ENCODE data around the gene PAWR.

The PAWR gene

GRCh38 chr12:79681008-79681590, 9.7 kb downstream of the PAWR start:
- Histone ChIP-seq H3K4me3 (ENCODE audit: low read length) (no peak overlapping the region), H3K36me3 (ENCODE audit: control insufficient read depth, insufficient read depth, low read length) (no peaks in the 10 kb centered on the region), H3K4me1 (ENCODE audit: control insufficient read depth, insufficient read depth, low read length) (no peaks in the 10 kb centered on the region), H3K27ac (ENCODE audit: low read depth, low read length) (no peak overlapping the region), H3K27me3 (ENCODE audit: control insufficient read depth, insufficient read depth, low read length) (no peaks in the 10 kb centered on the region), H3K9ac (ENCODE audit: low read length) (no peak overlapping the region)

- no peaks in the 10 kb centered on the region for H3K36me3 ChIP-seq (ENCODE audit: control insufficient read depth, insufficient read depth, low read length)
- H3K27me3 ChIP-seq (ENCODE audit: control insufficient read depth, insufficient read depth, low read length): no peaks in the 10 kb centered on the region
- H3K9ac ChIP-seq (ENCODE audit: low read length): no peak overlapping the region
- H3K27ac ChIP-seq (ENCODE audit: low read depth, low read length): no peak overlapping the region
- H3K4me3 ChIP-seq (ENCODE audit: low read length): no peak overlapping the region
- H3K4me1 ChIP-seq (ENCODE audit: control insufficient read depth, insufficient read depth, low read length): no peaks in the 10 kb centered on the region
Measured at GRCh38 chr12:79680051-79680450, 10.7 kb downstream of the PAWR start.

GRCh38 chr12:79678306-79678705, 12.5 kb downstream of the PAWR start:
- Histone ChIP-seq H3K27ac (ENCODE audit: low read depth, low read length) (no peak overlapping the region), H3K9ac (ENCODE audit: low read length) (no peak overlapping the region), H3K36me3 (ENCODE audit: control insufficient read depth, insufficient read depth, low read length) (no peaks in the 10 kb centered on the region), H3K4me1 (ENCODE audit: control insufficient read depth, insufficient read depth, low read length) (no peaks in the 10 kb centered on the region), H3K4me3 (ENCODE audit: low read length) (no peak overlapping the region), H3K27me3 (ENCODE audit: control insufficient read depth, insufficient read depth, low read length) (no peaks in the 10 kb centered on the region)

DNA sequence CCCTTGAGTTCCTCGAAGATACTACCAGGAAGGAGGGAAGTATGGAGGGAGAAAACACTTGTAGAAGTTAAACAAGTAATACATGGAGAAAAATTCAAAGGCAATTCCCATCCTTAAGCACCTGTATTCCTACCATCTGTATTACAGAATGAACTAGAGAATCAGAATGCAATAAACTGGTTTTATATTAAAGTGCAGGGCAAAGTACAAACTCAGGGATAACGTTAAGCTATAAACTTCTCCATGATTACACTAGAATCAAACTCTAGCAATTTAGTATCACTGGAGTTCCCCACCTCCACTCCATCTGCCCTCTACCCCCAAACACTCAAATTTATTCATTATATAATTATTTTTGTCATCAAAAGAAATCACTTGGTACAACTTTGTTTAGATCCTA, 13.1 kb downstream of the PAWR start:
- Histone ChIP-seq H3K27ac (ENCODE audit: low read depth, low read length) (no peak overlapping the region), H3K9ac (ENCODE audit: low read length) (no peak overlapping the region), H3K4me1 (ENCODE audit: control insufficient read depth, insufficient read depth, low read length) (no peaks in the 10 kb centered on the region)

DNA sequence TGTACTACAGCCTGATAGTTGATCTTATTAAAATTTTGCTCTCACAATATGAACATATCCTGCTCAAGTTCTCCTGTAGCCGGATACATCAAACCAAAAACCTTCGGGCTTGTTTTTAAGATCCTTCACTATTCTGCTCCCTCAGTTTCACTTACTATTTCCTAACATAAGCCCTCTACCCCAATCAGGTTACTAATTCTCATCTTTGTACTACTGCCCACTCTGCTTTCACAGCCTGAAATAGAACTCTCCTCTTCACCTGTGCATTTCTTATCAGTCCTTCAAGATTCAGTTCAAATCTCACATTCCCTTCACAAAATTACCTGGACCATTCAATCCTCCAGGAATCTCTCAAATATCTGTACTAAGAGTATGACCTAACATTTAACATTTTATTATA, 14.2 kb downstream of the PAWR start:
- no peak overlapping the region for H3K9ac ChIP-seq (ENCODE audit: low read length)
- H3K27ac ChIP-seq (ENCODE audit: low read depth, low read length): no peak overlapping the region
- H3K4me3 ChIP-seq (ENCODE audit: low read length): no peak overlapping the region
- no peaks in the 10 kb centered on the region for H3K4me1 ChIP-seq (ENCODE audit: control insufficient read depth, insufficient read depth, low read length)
- no peaks in the 10 kb centered on the region for H3K27me3 ChIP-seq (ENCODE audit: control insufficient read depth, insufficient read depth, low read length)
- no peaks in the 10 kb centered on the region for H3K36me3 ChIP-seq (ENCODE audit: control insufficient read depth, insufficient read depth, low read length)

More for the DNA sequence above, 13.1 kb downstream of the PAWR start:
- Histone ChIP-seq H3K4me3 (ENCODE audit: low read length) (no peak overlapping the region), H3K27me3 (ENCODE audit: control insufficient read depth, insufficient read depth, low read length) (no peaks in the 10 kb centered on the region), H3K36me3 (ENCODE audit: control insufficient read depth, insufficient read depth, low read length) (no peaks in the 10 kb centered on the region)

- Histone ChIP-seq H3K9ac (ENCODE audit: low read length) (no peak overlapping the region), H3K27me3 (ENCODE audit: control insufficient read depth, insufficient read depth, low read length) (no peaks in the 10 kb centered on the region), H3K36me3 (ENCODE audit: control insufficient read depth, insufficient read depth, low read length) (no peaks in the 10 kb centered on the region), H3K4me3 (ENCODE audit: low read length) (no peak overlapping the region), H3K4me1 (ENCODE audit: control insufficient read depth, insufficient read depth, low read length) (no peaks in the 10 kb centered on the region), H3K27ac (ENCODE audit: low read depth, low read length) (no peak overlapping the region)
Measured at GRCh38 chr12:79674629-79675028, 16.1 kb downstream of the PAWR start.

DNA sequence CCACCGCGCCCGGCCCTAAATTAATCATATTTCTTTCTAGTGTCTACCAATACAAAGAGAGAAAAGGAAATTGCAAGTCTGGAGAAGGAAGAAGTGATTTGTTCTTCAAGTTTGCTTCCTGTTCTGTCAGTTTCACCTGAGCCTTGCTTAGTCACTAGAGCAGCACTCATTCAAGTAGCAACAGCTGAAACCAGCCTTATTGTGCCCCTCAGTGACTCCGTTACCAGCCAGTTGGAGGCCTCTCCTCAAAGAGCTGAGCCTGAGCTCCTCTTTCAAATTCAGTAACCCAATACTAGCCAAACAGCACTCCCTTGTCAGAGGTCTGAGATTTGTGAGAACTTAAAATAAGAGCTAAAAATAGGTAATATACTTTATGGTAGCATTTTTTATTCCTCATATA, 17.4 kb downstream of the PAWR start:
- H3K36me3 ChIP-seq (ENCODE audit: control insufficient read depth, insufficient read depth, low read length): no peaks in the 10 kb centered on the region
- no peak overlapping the region for H3K4me3 ChIP-seq (ENCODE audit: low read length)
- H3K27ac ChIP-seq (ENCODE audit: low read depth, low read length): no peak overlapping the region
- H3K4me1 ChIP-seq (ENCODE audit: control insufficient read depth, insufficient read depth, low read length): no peaks in the 10 kb centered on the region
- no peaks in the 10 kb centered on the region for H3K27me3 ChIP-seq (ENCODE audit: control insufficient read depth, insufficient read depth, low read length)
- H3K9ac ChIP-seq (ENCODE audit: low read length): no peak overlapping the region

DNA sequence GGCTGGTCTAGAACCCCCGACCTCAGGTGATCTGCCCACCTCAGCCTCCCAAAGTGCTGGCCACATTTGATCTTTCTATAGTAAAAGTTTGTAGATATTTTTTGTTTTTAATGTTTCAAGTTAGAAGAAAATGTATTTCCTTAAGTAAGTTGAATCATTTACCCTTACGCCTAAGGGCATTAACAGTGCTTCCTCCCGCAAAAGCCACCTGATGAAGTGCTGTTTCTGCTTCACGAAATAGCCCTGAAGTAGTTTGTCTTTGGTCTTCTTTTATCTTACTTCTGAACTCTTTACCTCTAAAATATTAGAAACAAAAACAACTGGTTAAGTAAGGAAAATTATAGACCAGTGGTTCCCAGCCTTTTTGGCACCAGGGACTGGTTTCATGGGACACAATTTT, 22.7 kb downstream of the PAWR start:
- H3K36me3 ChIP-seq (ENCODE audit: control insufficient read depth, insufficient read depth, low read length): no peaks in the 10 kb centered on the region
- H3K27me3 ChIP-seq (ENCODE audit: control insufficient read depth, insufficient read depth, low read length): no peaks in the 10 kb centered on the region
- H3K4me1 ChIP-seq (ENCODE audit: control insufficient read depth, insufficient read depth, low read length): no peaks in the 10 kb centered on the region
- H3K4me3 ChIP-seq (ENCODE audit: low read length): no peak overlapping the region
- no peak overlapping the region for H3K9ac ChIP-seq (ENCODE audit: low read length)
- H3K27ac ChIP-seq (ENCODE audit: low read depth, low read length): no peak overlapping the region

GRCh38 chr12:79665212-79665887, 25.4 kb downstream of the PAWR start:
- Histone ChIP-seq H3K9ac (ENCODE audit: low read length) (no peak overlapping the region), H3K4me1 (ENCODE audit: control insufficient read depth, insufficient read depth, low read length) (no peaks in the 10 kb centered on the region), H3K4me3 (ENCODE audit: low read length) (no peak overlapping the region), H3K27me3 (ENCODE audit: control insufficient read depth, insufficient read depth, low read length) (no peaks in the 10 kb centered on the region), H3K36me3 (ENCODE audit: control insufficient read depth, insufficient read depth, low read length) (no peaks in the 10 kb centered on the region), H3K27ac (ENCODE audit: low read depth, low read length) (no peak overlapping the region)

- Histone ChIP-seq H3K36me3 (ENCODE audit: control insufficient read depth, insufficient read depth, low read length) (no peaks in the 10 kb centered on the region), H3K4me3 (ENCODE audit: low read length) (no peak overlapping the region), H3K27me3 (ENCODE audit: control insufficient read depth, insufficient read depth, low read length) (no peaks in the 10 kb centered on the region), H3K27ac (ENCODE audit: low read depth, low read length) (no peak overlapping the region), H3K9ac (ENCODE audit: low read length) (no peak overlapping the region), H3K4me1 (ENCODE audit: control insufficient read depth, insufficient read depth, low read length) (peaks cover 4% of the 10 kb centered on the region)
Measured at GRCh38 chr12:79664518-79664917, 26.2 kb downstream of the PAWR start.

DNA sequence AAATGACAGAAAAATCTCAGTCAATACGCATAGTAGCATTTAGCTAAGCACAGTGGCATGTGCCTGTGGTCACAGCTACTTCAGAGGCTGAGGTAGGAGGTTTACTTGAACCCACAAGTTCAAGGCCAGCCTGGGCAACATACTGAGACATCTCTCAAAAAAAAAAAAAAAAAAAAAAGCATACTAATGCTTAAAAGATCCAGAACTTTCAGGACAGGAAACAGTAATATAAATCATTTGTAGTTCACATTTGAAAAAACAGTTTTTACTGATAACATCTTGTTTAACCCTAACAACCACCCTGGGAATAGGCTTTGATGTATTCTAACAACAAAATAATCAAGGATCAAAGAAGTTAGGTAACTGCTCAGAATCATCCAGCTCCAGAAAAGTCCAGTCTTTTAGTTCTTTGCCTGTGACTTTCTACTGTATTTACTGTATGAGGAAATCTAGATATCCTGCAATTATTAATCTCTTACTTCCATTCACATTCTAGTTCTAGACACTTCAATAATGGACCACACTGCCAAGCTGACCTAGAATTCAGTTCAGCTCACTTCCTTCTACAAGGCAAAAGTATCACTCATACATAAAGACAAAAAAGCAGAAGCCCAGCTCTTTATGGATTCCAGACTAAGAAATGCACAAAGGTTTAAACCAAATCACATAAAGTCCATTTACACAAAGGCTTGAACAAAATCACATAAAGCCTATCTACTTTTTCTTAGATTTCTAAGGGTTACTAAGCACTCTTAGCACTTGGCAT, 28.5 kb downstream of the PAWR start:
- no peaks in the 10 kb centered on the region for H3K27me3 ChIP-seq (ENCODE audit: control insufficient read depth, insufficient read depth, low read length)
- H3K27ac ChIP-seq (ENCODE audit: low read depth, low read length): no peak overlapping the region
- no peak overlapping the region for H3K4me3 ChIP-seq (ENCODE audit: low read length)
- no peak overlapping the region for H3K9ac ChIP-seq (ENCODE audit: low read length)
- no peaks in the 10 kb centered on the region for H3K36me3 ChIP-seq (ENCODE audit: control insufficient read depth, insufficient read depth, low read length)
- H3K4me1 ChIP-seq (ENCODE audit: control insufficient read depth, insufficient read depth, low read length): peaks cover 4% of the 10 kb centered on the region

DNA sequence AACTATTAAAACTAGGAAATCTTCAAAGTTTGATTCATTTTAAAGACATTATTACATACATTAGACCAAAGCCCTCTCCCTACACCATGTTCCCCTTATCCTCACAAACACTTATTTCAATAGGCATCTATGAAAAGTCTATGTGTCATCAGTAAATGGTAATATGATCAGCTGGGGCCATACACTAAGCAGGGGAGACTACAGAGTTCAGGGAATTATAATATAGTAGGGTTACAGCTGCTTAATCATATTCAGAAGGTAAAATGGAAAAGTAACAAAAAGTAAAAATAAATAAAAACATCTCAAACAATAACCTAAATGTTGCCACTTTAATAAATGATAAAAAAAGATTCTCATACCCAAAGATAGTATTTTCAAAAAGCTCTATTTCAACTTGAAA, 29.1 kb downstream of the PAWR start:
- Histone ChIP-seq H3K27ac (ENCODE audit: low read depth, low read length) (no peak overlapping the region), H3K36me3 (ENCODE audit: control insufficient read depth, insufficient read depth, low read length) (no peaks in the 10 kb centered on the region), H3K27me3 (ENCODE audit: control insufficient read depth, insufficient read depth, low read length) (no peaks in the 10 kb centered on the region), H3K4me1 (ENCODE audit: control insufficient read depth, insufficient read depth, low read length) (peaks cover 4% of the 10 kb centered on the region), H3K9ac (ENCODE audit: low read length) (no peak overlapping the region), H3K4me3 (ENCODE audit: low read length) (no peak overlapping the region)
